ENCODE data around the gene ZC3H14. TPM values are rescaled to one million over a fixed set of nuclear protein-coding genes. Genes with fewer than 3 reads are reported as not detected.

ZC3H14 gene
- total RNA-seq, 1 experiment from 2014 or later, result 66.2 TPM

- no peak for TF ChIP-seq CTCF (IDR thresholded peaks at IDR 0.05 in 2 of 3, conservative IDR thresholded peaks at IDR 0.05 in 1 of 3; ENCODE audit: borderline replicate concordance in 1 of 3, insufficient read depth in 1 of 3, low read depth in 2 of 3, low read length in 2 of 3)
- TF ChIP-seq CBX3 (IDR thresholded peaks at IDR 0.05; ENCODE audit: low read depth), result no peak
- no peak for TF ChIP-seq SIN3A (IDR thresholded peaks at IDR 0.05; ENCODE audit: low read depth)
- TF ChIP-seq YY1 (IDR thresholded peaks at IDR 0.05; ENCODE audit: extremely low read depth, insufficient replicate concordance, low read depth, low read length), result no peak
- TF ChIP-seq ZFX (IDR thresholded peaks at IDR 0.05), result no peak
- no peak for TF ChIP-seq EGR1 (IDR thresholded peaks at IDR 0.05; ENCODE audit: low read depth)
- TF ChIP-seq ATF3 (IDR thresholded peaks at IDR 0.05), result no peak
These were observed 25.2 kb downstream of the ZC3H14 start (continued) for GRCh38 chr14:88588081-88588480.

GRCh38 chr14:88590173-88590572 is 27.3 kb downstream of the ZC3H14 start:
- no peaks in the 10 kb centered on the region for H3K9me3 ChIP-seq (ENCODE audit: control insufficient read depth in 1 of 2, insufficient read depth in 1 of 2, low read depth in 1 of 2, low read length in 2 of 2)
- peaks cover 23% of the 10 kb centered on the region for H3K79me2 ChIP-seq (ENCODE audit: insufficient read depth, low read length)
- no peaks in the 10 kb centered on the region for H3K4me1 ChIP-seq (ENCODE audit: control insufficient read depth in 1 of 2, insufficient read depth in 2 of 2, low read length in 2 of 2)
- TF ChIP-seq EGR1 (IDR thresholded peaks at IDR 0.05; ENCODE audit: low read depth), result no peak
- TF ChIP-seq ZFX (IDR thresholded peaks at IDR 0.05), result no peak
- TF ChIP-seq CBX3 (IDR thresholded peaks at IDR 0.05; ENCODE audit: low read depth), result no peak
- no peak for TF ChIP-seq POLR2A (IDR thresholded peaks at IDR 0.05; ENCODE audit: borderline replicate concordance, extremely low read depth, insufficient read depth, insufficient read length)
- TF ChIP-seq CEBPB (IDR thresholded peaks at IDR 0.05; ENCODE audit: low read depth), result no peak
- no peak for TF ChIP-seq YY1 (IDR thresholded peaks at IDR 0.05; ENCODE audit: extremely low read depth, insufficient replicate concordance, low read depth, low read length)
- no peak for TF ChIP-seq REST (IDR thresholded peaks at IDR 0.05; ENCODE audit: low read depth)
- no peak for TF ChIP-seq TCF7L2 (IDR thresholded peaks at IDR 0.05; ENCODE audit: borderline replicate concordance, extremely low read depth, insufficient read depth, insufficient read length)
- no peak for TF ChIP-seq ZNF274 (IDR thresholded peaks at IDR 0.05; ENCODE audit: low read depth, low read length)
- no peak for TF ChIP-seq ATF3 (IDR thresholded peaks at IDR 0.05)
- TF ChIP-seq MAX (IDR thresholded peaks at IDR 0.05), result no peak
- no peak for TF ChIP-seq SP1 (IDR thresholded peaks at IDR 0.05; ENCODE audit: low read depth)
- no peak for TF ChIP-seq SRF (IDR thresholded peaks at IDR 0.05; ENCODE audit: low read depth)
- TF ChIP-seq RAD21 (IDR thresholded peaks at IDR 0.05; ENCODE audit: low read depth), result no peak
- no peak for TF ChIP-seq FOSL1 (IDR thresholded peaks at IDR 0.05; ENCODE audit: low read depth)
- H3K4me3 ChIP-seq (replicated peaks in 1 of 2; ENCODE audit: low read depth in 1 of 2, low read length in 2 of 2), result no peak overlapping the region
- no peaks in the 10 kb centered on the region for H4K20me1 ChIP-seq (ENCODE audit: insufficient read depth)
- no peaks in the 10 kb centered on the region for H3K27me3 ChIP-seq (ENCODE audit: insufficient read depth, low read length)
- no peak overlapping the region for H3K9ac ChIP-seq (ENCODE audit: low read length)
- ChIA-PET RAD21 (ENCODE audit: low non-redundant PET in 1 of 2, low total read pairs in 2 of 2, uncharacterized antibody in 2 of 2, unreplicated experiment in 2 of 2) (no interaction called here), POLR2A (no interaction called here), CTCF (no interaction called here)
- H3K27ac ChIP-seq (ENCODE audit: low read depth, low read length), result no peak overlapping the region
- no peaks in the 10 kb centered on the region for H3K9me2 ChIP-seq (ENCODE audit: insufficient read depth)
- ATAC-seq, result no peak
- no peak overlapping the region for H3K4me2 ChIP-seq (ENCODE audit: low read length)
- no peak for DNase-seq (ENCODE audit: low read depth, low spot score)
- peaks cover 15 to 31% of the 10 kb centered on the region in 2 experiments; a peak in 2 of 4 replicates for H3K36me3 ChIP-seq (ENCODE audit: control insufficient read depth in 1 of 2, insufficient read depth in 2 of 2, low read length in 2 of 2)
- intact Hi-C loops (cut with micrococcal nuclease), result no loop called here
- no TSS peak for BruUV-seq (replicated peaks)
- no peak overlapping the region for H2AFZ ChIP-seq (ENCODE audit: low read depth, low read length, poor library complexity, severe bottlenecking)
